Measurements from ENCODE around the gene NOLC1.

The NOLC1 gene

DNA sequence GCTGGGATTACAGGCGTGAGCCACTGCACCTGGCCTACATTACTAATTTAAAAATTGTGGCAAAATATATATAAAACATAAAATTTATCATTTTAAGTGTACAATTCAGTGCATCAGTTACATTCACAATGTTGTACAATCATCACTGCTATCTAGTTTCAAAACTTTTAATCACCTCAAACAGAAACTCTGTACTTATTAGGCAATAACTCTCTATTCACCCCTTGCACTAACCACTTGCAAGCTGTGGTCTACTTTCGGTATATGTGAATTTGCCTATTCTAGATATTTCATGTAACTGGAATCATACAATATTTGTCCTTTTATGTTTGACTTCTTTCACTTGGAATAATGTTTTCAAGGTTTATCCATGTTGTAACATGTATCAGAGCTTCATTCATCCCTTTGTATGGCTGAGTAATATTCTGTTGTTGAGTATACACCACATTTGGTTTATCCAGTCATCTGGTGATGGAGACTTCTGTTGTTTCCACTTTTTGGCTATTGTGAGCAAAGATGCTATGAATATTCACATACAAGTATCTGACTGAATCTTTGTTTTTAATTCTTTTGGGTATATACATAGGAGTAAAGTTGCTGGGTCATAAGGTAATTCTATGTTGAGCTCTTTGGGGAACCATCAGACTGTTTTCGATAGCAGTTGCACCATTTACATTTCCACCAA is 59.6 kb downstream of the NOLC1 start:
- DNase-seq (ENCODE audit: low read depth): no peak
- TF ChIP-seq, protein P1, sequence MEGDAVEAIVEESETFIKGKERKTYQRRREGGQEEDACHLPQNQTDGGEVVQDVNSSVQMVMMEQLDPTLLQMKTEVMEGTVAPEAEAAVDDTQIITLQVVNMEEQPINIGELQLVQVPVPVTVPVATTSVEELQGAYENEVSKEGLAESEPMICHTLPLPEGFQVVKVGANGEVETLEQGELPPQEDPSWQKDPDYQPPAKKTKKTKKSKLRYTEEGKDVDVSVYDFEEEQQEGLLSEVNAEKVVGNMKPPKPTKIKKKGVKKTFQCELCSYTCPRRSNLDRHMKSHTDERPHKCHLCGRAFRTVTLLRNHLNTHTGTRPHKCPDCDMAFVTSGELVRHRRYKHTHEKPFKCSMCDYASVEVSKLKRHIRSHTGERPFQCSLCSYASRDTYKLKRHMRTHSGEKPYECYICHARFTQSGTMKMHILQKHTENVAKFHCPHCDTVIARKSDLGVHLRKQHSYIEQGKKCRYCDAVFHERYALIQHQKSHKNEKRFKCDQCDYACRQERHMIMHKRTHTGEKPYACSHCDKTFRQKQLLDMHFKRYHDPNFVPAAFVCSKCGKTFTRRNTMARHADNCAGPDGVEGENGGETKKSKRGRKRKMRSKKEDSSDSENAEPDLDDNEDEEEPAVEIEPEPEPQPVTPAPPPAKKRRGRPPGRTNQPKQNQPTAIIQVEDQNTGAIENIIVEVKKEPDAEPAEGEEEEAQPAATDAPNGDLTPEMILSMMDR (IDR thresholded peaks at IDR 0.05; ENCODE audit: low read length, missing control alignments): no peak

More for the DNA sequence above, 59.6 kb downstream of the NOLC1 start:
- H3K4me3 ChIP-seq (replicated peaks; ENCODE audit: low read depth, low read length): no peak overlapping the region
